A549 (cell line): Measurements from ENCODE around the gene CCDC134. TPM values are rescaled to one million over a fixed set of nuclear protein-coding genes. Genes with fewer than 3 reads are reported as not detected.

Source experiments
- ATAC-seq, 2 experiments: fragments of 200-7000 bp in 1 of 2; fragments of >200 bp in 1 of 2; cut with Nextera tagmentation in 1 of 2; cut with Tn5 transposase in 1 of 2; 3 replicates each; pipeline versions ENCODE4 v1.8.0 to v1.9.1; 2018 to 2020; ENCODE audit warnings: mild to moderate bottlenecking in 1 of 2, moderate library complexity in 1 of 2
- CTCF ChIA-PET: fragments of 300-600 bp; sonication (Branson Sonifier 250); formaldehyde crosslinking; extraction: SDS; loops from one replicate; lab custom pipeline; 2021; ENCODE audit warnings: antibody characterized with exemption, inconsistent platforms; lab: Yijun Ruan, JAX
- POLR2A ChIA-PET: fragments of 350-600 bp; formaldehyde crosslinking; extraction: SDS; loops from one replicate; lab custom pipeline; 2021; ENCODE audit warnings: antibody characterized with exemption, inconsistent platforms; lab: Yijun Ruan, JAX
- DNase-seq, 2 experiments: peaks; one replicate each; pipeline versions ENCODE4 v3.0.0 to v3.0.0-alpha.2; 2011 to 2016; ENCODE audit warnings: low read depth in 1 of 2, low spot score in 1 of 2
- FAIRE-seq: peaks from 2 replicates; lab custom pipeline; 2011; peaks lifted over from hg19 to GRCh38; lab: Jason Lieb, UNC
- H3K27ac ChIP-seq, 2 experiments: fragments of >200 bp; sonication (Bioruptor Twin); formaldehyde crosslinking; 3 replicates each; pipeline ENCODE4 v1.5.1; 2016 to 2017
- H3K4me1 ChIP-seq: fragments of >200 bp; sonication (Bioruptor Twin); formaldehyde crosslinking; 3 replicates; pipeline ENCODE4 v1.6.1; 2016
- H3K4me2 ChIP-seq: fragments of >200 bp; sonication (Bioruptor Twin); formaldehyde crosslinking; 3 replicates; pipeline ENCODE4 v1.6.1; 2016
- H3K4me3 ChIP-seq: fragments of >200 bp; sonication (Bioruptor Twin); formaldehyde crosslinking; 3 replicates; pipeline ENCODE4 v1.5.1; 2016
- H3K9me3 ChIP-seq: fragments of >200 bp; sonication (Bioruptor Twin); formaldehyde crosslinking; 3 replicates; pipeline ENCODE4 v1.6.1; 2016
- BCL3 ChIP-seq: fragments of >200 bp; sonication (Bioruptor Twin); formaldehyde crosslinking; IDR thresholded peaks from 3 replicates; pipeline ENCODE4 v1.6.1; 2016
- BHLHE40 ChIP-seq: IDR thresholded peaks from 2 replicates; pipeline ENCODE4 v1.6.1; 2012; ENCODE audit warnings: low read depth, low read length, inconsistent platforms
- CTCF ChIP-seq: fragments of >200 bp; sonication (Bioruptor Twin); formaldehyde crosslinking; IDR thresholded peaks from 3 replicates; pipeline ENCODE4 v1.5.1; 2016
- EHF ChIP-seq: fragments of 250-450 bp; sonication (Bioruptor Pico); IDR thresholded peaks from 2 replicates; pipeline ENCODE4 v1.5.0; 2020; ENCODE audit warnings: mild to moderate bottlenecking
- EHMT2 ChIP-seq: fragments of 200-600 bp; sonication (generic); IDR thresholded peaks from 2 replicates; pipeline ENCODE4 v1.6.1; 2016; ENCODE audit warnings: antibody characterized with exemption, low read depth, mild to moderate bottlenecking, moderate library complexity
- FOSB ChIP-seq: fragments of 250-450 bp; sonication (Bioruptor Pico); IDR thresholded peaks from 2 replicates; pipeline ENCODE4 v1.5.0; 2020; ENCODE audit warnings: mild to moderate bottlenecking, moderate library complexity
- HEYL ChIP-seq: fragments of 250-450 bp; sonication (Bioruptor Pico); IDR thresholded peaks from 2 replicates; pipeline ENCODE4 v1.8.0; 2021; ENCODE audit warnings: mild to moderate bottlenecking, moderate library complexity
- JUNB ChIP-seq: fragments of >200 bp; sonication (Bioruptor Twin); formaldehyde crosslinking; IDR thresholded peaks from 2 replicates; pipeline ENCODE4 v1.6.1; 2016
- MAX ChIP-seq: IDR thresholded peaks from 2 replicates; pipeline ENCODE4 v1.6.1; 2012
- MYC ChIP-seq: IDR thresholded peaks from 2 replicates; pipeline ENCODE4 v1.6.1; 2012; ENCODE audit warnings: mild to moderate bottlenecking, inconsistent platforms, low read length, improper control_type of control experiment, borderline replicate concordance
- POLR2AphosphoS2 ChIP-seq: conservative IDR thresholded peaks from 2 replicates; pipeline ENCODE4 v1.6.1; 2012; ENCODE audit warnings: low read length, improper control_type of control experiment, inconsistent platforms
- REST ChIP-seq: fragments of 200-600 bp; sonication (generic); IDR thresholded peaks from 2 replicates; pipeline ENCODE4 v1.6.1; 2016; ENCODE audit warnings: antibody characterized with exemption, mild to moderate bottlenecking, moderate library complexity
- RFX5 ChIP-seq: fragments of 450-650 bp; IDR thresholded peaks from 2 replicates; pipeline ENCODE4 v1.7.1; 2014; ENCODE audit warnings: antibody characterized with exemption, mild to moderate bottlenecking, moderate library complexity
- TP53 ChIP-seq: fragments of 250-450 bp; sonication (Bioruptor Pico); IDR thresholded peaks from 2 replicates; pipeline ENCODE4 v1.5.0; 2021; ENCODE audit warnings: mild to moderate bottlenecking, moderate library complexity
- ZC3H11A ChIP-seq: fragments of 450-650 bp; IDR thresholded peaks from 2 replicates; pipeline ENCODE4 v1.6.1; 2014; ENCODE audit warnings: antibody characterized with exemption, mild to moderate bottlenecking
- ZNF302 ChIP-seq: fragments of 250-450 bp; sonication (Bioruptor Pico); IDR thresholded peaks from 2 replicates; pipeline ENCODE4 v1.9.0; 2021; ENCODE audit warnings: inconsistent platforms, mild to moderate bottlenecking, moderate library complexity
- WGBS: methylation state at CpG from one replicate; pipeline ENCODE4 v1.1.6; 2017; ENCODE audit errors: missing lambda C conversion rate; 5-methylcytosine and 5-hydroxymethylcytosine counted together
- polyA plus RNA-seq, 4 experiments: library from polyadenylated mRNA; depleted of rRNA in 3 of 4; stranded (reverse); fragments of >200 nt; fragmentation: RNase III in 1 of 4; extraction: RNeasy Plus Mini Kit Qiagen cat#74134 plus additional on column Dnase treatment in 1 of 4; gene quantifications; 2 replicates in 3 of 4; 3 replicates in 1 of 4; pipeline ENCODE4 v1.2.3, GENCODE V29; 2011 to 2017

Gene CCDC134
- polyA plus RNA-seq, 2 of the 4 experiments (the other 2 are of a cell fraction): 2.5 to 4.5 TPM

GRCh38 chr22:41838842-41839618 lies 38.6 kb downstream of the CCDC134 start:
- FAIRE-seq: no peak
- Histone ChIP-seq H3K27ac (peak overlapping the region in 1 of 2 experiments; percentile 24; a peak in 1 of 6 replicates), H3K4me1 (peaks cover 55% of the 10 kb centered on the region), H3K4me3 (no peak overlapping the region), H3K9me3 (no peaks in the 10 kb centered on the region), H3K4me2 (no peak overlapping the region)
- no peak for DNase-seq
- ChIA-PET CTCF (interaction anchor here (0.6 to 1.8 kb wide), 4 partner anchors 18 to 142 kb away, joined by 3 to 4 read pairs (median 4); no protein-coding TSS in a partner anchor), POLR2A (interaction anchor here (0.6 kb wide), 1 partner anchor 114 kb away, joined by 3 read pairs; no protein-coding TSS in a partner anchor)
- WGBS: 53% methylated on average over 1 of the region's 1 CpG
- ATAC-seq: no peak
- no peak for TF ChIP-seq TP53 (CRISPR knock-in tag)

GRCh38 chr22:41840216-41840615 lies 39.7 kb downstream of the CCDC134 start:
- no peak for TF ChIP-seq JUNB
- ChIA-PET CTCF (interaction anchor here (1.8 kb wide), 1 partner anchor 93 kb away, joined by 4 read pairs; no protein-coding TSS in a partner anchor), POLR2A (no interaction called here)
- WGBS: 94% methylated on average over 5 of the region's 5 CpGs
- FAIRE-seq (no peak), DNase-seq (no peak), ATAC-seq (no peak)
- H3K4me3 ChIP-seq: no peak overlapping the region
- peak overlapping the region; percentile 59 to 75; a peak in 4 of 6 replicates for H3K27ac ChIP-seq
- H3K4me2 ChIP-seq: no peak overlapping the region
- no peaks in the 10 kb centered on the region for H3K9me3 ChIP-seq
- H3K4me1 ChIP-seq: peaks cover 55% of the 10 kb centered on the region

GRCh38 chr22:41841085-41841712 lies 40.7 kb downstream of the CCDC134 start:
- Histone ChIP-seq H3K4me2 (peak overlapping the region; percentile 72), H3K4me3 (no peak overlapping the region), H3K9me3 (no peaks in the 10 kb centered on the region), H3K4me1 (peaks cover 60% of the 10 kb centered on the region), H3K27ac (peak overlapping the region; percentile 59 to 75; a peak in 5 of 6 replicates)
- DNase-seq (peak; percentile 40 to 65), FAIRE-seq (no peak), ATAC-seq (peak in 1 of 2 experiments; percentile 78; a peak in 3 of 6 replicates)
- 8% methylated on average over 3 of the region's 3 CpGs for WGBS
- no peak for TF ChIP-seq POLR2AphosphoS2
- no peak for TF ChIP-seq BHLHE40
- TF ChIP-seq ZC3H11A: no peak
- TF ChIP-seq MAX: 0 out of 2 replicates have a peak, but pooled peaks have one; percentile 19
- no peak for TF ChIP-seq MYC
- no peak for TF ChIP-seq ZNF302 (CRISPR knock-in tag)
- TF ChIP-seq EHF: no peak
- ChIA-PET POLR2A (no interaction called here), CTCF (interaction anchor here (1.2 to 4.1 kb wide), 3 partner anchors 8 to 24 kb away, joined by 3 to 14 read pairs (median 3); partner anchors contain the start of gene SREBF2)

- Histone ChIP-seq H3K9me3 (no peaks in the 10 kb centered on the region), H3K4me3 (no peak overlapping the region), H3K4me1 (peaks cover 61% of the 10 kb centered on the region), H3K4me2 (0 out of 3 replicates have a peak overlapping the region, but pooled peaks have one; percentile 8), H3K27ac (peak overlapping the region; percentile 12 to 48; a peak in 3 of 6 replicates)
- ChIA-PET CTCF (interaction anchor here (0.8 to 4.1 kb wide), 3 partner anchors 10 to 146 kb away, joined by 3 to 14 read pairs (median 6); partner anchors contain the start of gene SREBF2), POLR2A (no interaction called here)
- WGBS: 85% methylated on average over 8 of the region's 8 CpGs
- ATAC-seq (no peak), DNase-seq (no peak), FAIRE-seq (no peak)
- TF ChIP-seq FOSB (no peak), EHMT2 (no peak), RFX5 (no peak), BCL3 (no peak), HEYL (CRISPR knock-in tag) (no peak), REST (no peak), CTCF (no peak)
Measured at GRCh38 chr22:41842996-41843970, 42.8 kb downstream of the CCDC134 start.
